ENCODE results near the gene RNF145. TPM values are rescaled to one million over a fixed set of nuclear protein-coding genes. Genes with fewer than 3 reads are reported as not detected.

RNF145 gene
- total and polyA plus RNA-seq, 4 donors = 70.0 to 240 (median 177) TPM

GRCh38 chr5:159257007-159257406, 47.7 kb upstream of the RNF145 start:
- DNase-seq (no peak), ATAC-seq (ENCODE audit: insufficient read depth, low FRiP score) (no peak)
- peaks cover 0 to under 1% (median 0%) of the 10 kb centered on the region in 5 donors for H3K4me1 ChIP-seq (ENCODE audit: control insufficient read depth in 5 of 5, insufficient read depth in 5 of 5, low read length in 5 of 5)
- H3K27ac ChIP-seq (ENCODE audit: low read depth in 1 of 2, low read length in 1 of 2) = no peak overlapping the region
- no peak for TF ChIP-seq CTCF (IDR thresholded peaks at IDR 0.05; ENCODE audit: control extremely low read depth, extremely low read depth)
- no peaks in the 10 kb centered on the region for H3K9me3 ChIP-seq (ENCODE audit: control insufficient read depth in 4 of 4, insufficient read depth in 3 of 4, low read length in 3 of 4)
- no peak overlapping the region for H3K9ac ChIP-seq (ENCODE audit: insufficient read depth in 1 of 2, low read length in 2 of 2)
- peaks cover 0 to 6% (median 3%) of the 10 kb centered on the region in 3 donors for H3K27me3 ChIP-seq (ENCODE audit: control insufficient read depth in 3 of 3, insufficient read depth in 3 of 3, low read length in 2 of 3)
- H3K36me3 ChIP-seq (ENCODE audit: control insufficient read depth in 4 of 4, insufficient read depth in 4 of 4, low read length in 4 of 4) = no peaks in the 10 kb centered on the region
- no peak overlapping the region for H3K4me3 ChIP-seq

- Histone ChIP-seq H3K27me3 (ENCODE audit: control insufficient read depth in 3 of 3, insufficient read depth in 3 of 3, low read length in 2 of 3) (peaks cover 0 to 3% (median 0%) of the 10 kb centered on the region in 3 donors), H3K9me3 (ENCODE audit: control insufficient read depth in 4 of 4, insufficient read depth in 3 of 4, low read length in 3 of 4) (no peaks in the 10 kb centered on the region), H3K36me3 (ENCODE audit: control insufficient read depth in 4 of 4, insufficient read depth in 4 of 4, low read length in 4 of 4) (no peaks in the 10 kb centered on the region), H3K4me1 (ENCODE audit: control insufficient read depth in 5 of 5, insufficient read depth in 5 of 5, low read length in 5 of 5) (no peaks in the 10 kb centered on the region), H3K9ac (ENCODE audit: insufficient read depth in 1 of 2, low read length in 2 of 2) (no peak overlapping the region), H3K4me3 (no peak overlapping the region), H3K27ac (ENCODE audit: low read depth in 1 of 2, low read length in 1 of 2) (no peak overlapping the region)
- TF ChIP-seq CTCF (IDR thresholded peaks at IDR 0.05; ENCODE audit: control extremely low read depth, extremely low read depth) = no peak
- WGBS, 2 donors = 3 to 96% methylated on average over 1 of the region's 1 CpG
- ATAC-seq (ENCODE audit: insufficient read depth, low FRiP score) (no peak), DNase-seq (no peak)
Measured at GRCh38 chr5:159252195-159252594, 42.8 kb upstream of the RNF145 start.

GRCh38 chr5:159249158-159249557, 39.8 kb upstream of the RNF145 start:
- 81 to 87% methylated on average over 2 of the region's 2 CpGs for WGBS, 2 donors
- no peak for DNase-seq
- H3K4me1 ChIP-seq (ENCODE audit: control insufficient read depth in 5 of 5, insufficient read depth in 5 of 5, low read length in 5 of 5) = no peaks in the 10 kb centered on the region

More at GRCh38 chr5:159249158-159249557, 39.8 kb upstream of the RNF145 start:
- no peaks in the 10 kb centered on the region for H3K36me3 ChIP-seq (ENCODE audit: control insufficient read depth in 4 of 4, insufficient read depth in 4 of 4, low read length in 4 of 4)
- no peak for TF ChIP-seq CTCF (IDR thresholded peaks at IDR 0.05; ENCODE audit: control extremely low read depth, extremely low read depth)
- H3K27me3 ChIP-seq (ENCODE audit: control insufficient read depth in 3 of 3, insufficient read depth in 3 of 3, low read length in 2 of 3) = peaks cover 0 to 7% (median 2%) of the 10 kb centered on the region in 3 donors
- no peak for ATAC-seq (ENCODE audit: insufficient read depth, low FRiP score)
- H3K27ac ChIP-seq (ENCODE audit: low read depth in 1 of 2, low read length in 1 of 2) = no peak overlapping the region
- no peak overlapping the region for H3K9ac ChIP-seq (ENCODE audit: insufficient read depth in 1 of 2, low read length in 2 of 2)
- no peaks in the 10 kb centered on the region for H3K9me3 ChIP-seq (ENCODE audit: control insufficient read depth in 4 of 4, insufficient read depth in 3 of 4, low read length in 3 of 4)
- no peak overlapping the region for H3K4me3 ChIP-seq
